Hypothalamus (tissue), 51 donors: Measurements from ENCODE around the gene MRTFA.
"Not testable (repeated sequence)": the region's sequence is repeated elsewhere in the genome, so short reads cannot be mapped to it uniquely, and the experiment has no call there.

Source experiments
- DNase-seq, 51 donors: peaks; one replicate each; lab custom pipeline; 2025; lab: John Stamatoyannopoulos, UW

The MRTFA gene

DNA sequence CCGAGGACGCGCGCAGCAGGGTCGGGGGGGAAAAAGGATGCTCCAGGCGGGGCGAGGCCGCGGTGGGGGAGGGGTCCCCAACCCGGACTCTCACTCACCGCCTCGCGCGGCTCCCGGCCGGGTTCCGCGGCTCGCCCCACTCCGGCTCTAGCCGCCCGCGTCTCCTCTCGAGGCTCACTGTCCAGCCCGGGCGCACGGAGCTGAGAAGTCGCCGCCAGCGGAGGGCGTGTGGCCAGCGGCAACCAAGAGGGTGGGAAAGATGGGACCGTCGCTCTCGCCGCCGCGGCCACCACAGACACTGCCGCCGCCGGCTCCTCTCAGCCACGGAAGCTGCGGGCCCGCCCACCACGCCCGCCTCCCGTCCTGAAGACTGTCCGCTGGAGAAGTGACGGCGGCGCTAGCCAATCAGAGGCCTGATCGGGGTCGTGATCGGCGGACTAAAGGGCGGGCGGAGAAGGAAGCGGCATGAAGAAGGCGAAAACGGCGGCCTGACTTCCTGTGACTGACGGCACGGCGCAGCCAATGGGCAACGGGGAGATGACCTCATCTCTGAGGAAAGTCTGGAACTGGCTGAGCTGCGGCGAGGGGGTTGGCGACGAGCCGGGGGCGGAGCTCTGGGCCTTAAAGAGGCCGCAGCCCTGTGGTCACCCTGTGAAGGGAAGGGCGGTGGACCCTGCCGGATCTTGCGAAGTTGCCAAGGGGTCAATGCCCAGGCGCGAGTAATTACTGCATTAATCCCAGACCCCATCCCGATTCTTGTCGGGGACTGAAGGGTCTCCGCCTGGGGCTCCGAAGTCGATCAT lies at the start of gene MRTFA:
MRTFA (minus strand) TSS at position 340 of the 803 bp plus-strand sequence.
- DNase-seq = peak; percentile 91 to 100 (median 100)

DNA sequence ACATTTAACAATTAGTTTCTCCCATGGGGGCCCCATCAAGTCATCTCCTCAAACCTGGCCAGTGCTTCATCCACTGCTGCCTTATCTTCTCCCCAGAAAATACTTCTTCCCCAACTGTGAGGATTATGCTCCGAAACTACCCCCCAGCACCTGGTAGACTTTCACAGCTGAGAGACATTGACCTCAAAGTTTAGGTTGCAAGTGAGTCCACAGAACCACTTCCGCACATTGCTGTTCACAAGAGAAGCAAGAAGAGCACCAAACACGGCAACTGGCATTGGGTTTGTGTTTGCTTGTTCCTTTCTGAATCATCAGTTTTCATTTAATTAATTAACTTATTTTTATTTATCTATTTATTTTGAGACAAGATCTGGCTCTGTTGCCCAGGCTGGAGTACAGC lies 48.9 kb upstream of the MRTFA start:
- no peak for DNase-seq

DNA sequence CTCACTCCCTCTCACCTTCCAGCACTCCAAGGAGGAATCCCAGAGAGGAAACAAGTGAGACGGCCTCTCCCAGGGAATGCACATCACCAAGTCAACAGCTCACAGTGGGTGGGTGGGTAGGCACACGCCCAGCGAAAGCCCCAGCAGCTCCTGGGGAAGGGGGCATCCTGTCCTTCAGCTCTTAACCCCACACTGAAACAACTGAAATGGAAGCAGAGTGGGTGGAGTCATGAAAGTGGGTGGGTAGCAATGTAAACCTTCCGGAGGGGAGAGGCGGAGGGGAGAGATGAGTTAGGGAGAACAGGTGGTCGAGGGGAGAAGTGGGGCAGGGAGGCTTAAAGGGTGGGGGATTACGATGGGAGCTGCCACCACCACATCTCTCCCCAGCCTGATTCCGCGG lies 48.2 kb upstream of the MRTFA start:
- DNase-seq = no peak

DNA sequence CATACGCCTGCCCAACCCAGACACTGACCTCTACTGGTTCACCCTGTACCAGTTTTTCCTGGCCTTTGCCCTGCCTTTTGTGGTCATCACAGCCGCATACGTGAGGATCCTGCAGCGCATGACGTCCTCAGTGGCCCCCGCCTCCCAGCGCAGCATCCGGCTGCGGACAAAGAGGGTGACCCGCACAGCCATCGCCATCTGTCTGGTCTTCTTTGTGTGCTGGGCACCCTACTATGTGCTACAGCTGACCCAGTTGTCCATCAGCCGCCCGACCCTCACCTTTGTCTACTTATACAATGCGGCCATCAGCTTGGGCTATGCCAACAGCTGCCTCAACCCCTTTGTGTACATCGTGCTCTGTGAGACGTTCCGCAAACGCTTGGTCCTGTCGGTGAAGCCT lies 44.9 kb upstream of the MRTFA start:
- no peak for DNase-seq

DNA sequence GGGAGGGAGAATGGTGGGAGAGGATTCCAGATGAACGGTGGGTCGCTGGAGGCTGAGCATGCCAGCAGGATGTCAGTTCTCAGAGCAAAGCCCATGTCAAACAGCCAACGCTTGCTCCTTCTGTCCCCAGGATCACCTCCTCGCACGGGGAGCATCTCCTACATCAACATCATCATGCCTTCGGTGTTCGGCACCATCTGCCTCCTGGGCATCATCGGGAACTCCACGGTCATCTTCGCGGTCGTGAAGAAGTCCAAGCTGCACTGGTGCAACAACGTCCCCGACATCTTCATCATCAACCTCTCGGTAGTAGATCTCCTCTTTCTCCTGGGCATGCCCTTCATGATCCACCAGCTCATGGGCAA lies 44.3 kb upstream of the MRTFA start:
- no peak for DNase-seq

DNA sequence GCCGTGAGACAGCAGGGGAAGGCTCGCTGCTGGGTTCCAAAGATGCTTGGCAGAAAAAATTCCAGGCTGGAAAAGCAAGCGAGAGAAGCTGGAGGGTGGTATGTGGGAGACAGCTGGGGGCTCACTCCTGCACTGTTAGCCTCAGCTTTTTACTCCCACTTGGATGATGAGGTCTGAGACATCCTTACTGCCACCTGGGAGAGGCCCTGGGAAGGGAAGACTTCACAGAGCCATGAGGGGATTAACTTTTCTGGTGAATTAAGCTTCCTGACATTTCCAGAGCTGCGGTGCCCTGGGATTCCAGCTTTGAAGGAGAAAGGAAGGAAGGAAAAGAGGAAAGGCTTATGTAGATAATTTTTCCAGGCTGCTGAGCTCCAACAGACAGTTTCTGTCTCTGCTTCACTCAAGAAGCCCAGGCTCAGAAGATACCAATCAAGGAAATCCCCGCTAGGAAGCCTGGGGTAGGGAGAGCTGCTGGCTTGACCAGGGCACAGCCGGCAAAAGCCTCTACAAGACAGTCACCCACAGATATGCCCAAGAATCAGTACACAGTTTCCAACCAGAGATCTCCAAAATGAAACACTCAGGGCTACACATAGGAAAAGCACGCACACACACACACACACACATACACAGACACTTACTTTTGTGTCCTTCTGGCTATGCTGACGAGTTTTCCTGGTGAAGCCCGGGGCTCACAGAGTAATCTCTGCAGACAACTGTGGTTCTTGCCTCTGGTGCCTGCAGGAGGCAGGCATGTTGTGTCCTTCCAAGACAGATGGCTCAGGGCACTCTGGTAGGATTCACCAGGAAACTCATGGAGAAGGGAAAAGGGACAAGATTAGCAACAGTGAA lies 43.7 kb upstream of the MRTFA start:
- peak in 1 of 51 donors; percentile 14 for DNase-seq

DNA sequence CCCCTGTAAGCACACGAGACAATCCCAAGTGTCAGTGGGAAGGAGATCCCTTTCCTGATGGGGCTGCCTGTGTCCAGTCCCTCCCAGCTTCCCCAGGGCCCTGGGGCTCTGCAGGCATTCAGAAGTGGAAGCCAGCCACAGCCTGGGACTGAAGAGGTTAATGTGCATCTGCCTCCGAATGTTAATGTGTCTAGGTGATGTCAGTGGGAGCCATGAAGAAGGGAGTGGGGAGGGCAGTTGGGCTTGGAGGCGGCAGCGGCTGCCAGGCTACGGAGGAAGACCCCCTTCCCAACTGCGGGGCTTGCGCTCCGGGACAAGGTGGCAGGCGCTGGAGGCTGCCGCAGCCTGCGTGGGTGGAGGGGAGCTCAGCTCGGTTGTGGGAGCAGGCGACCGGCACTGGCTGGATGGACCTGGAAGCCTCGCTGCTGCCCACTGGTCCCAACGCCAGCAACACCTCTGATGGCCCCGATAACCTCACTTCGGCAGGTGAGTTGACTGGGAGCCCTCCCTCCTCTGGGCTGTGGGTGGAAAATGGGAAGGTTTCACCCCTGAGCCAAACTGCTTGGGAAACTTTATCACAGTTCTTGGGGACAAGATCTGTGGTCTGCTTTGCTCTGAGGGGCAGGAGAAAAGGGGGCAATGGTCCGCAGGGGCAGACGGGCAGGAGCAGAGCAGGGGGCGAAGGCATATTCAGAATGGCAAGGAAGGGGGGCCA lies 42.9 kb upstream of the MRTFA start, which contains the start of gene MCHR1:
MCHR1 (plus strand) TSS at position 236 of the 715 bp plus-strand sequence; CDS start at position 405, 169 bp downstream.
- DNase-seq = peak in 8 of 51 donors; percentile 6 to 32 (median 18)

DNA sequence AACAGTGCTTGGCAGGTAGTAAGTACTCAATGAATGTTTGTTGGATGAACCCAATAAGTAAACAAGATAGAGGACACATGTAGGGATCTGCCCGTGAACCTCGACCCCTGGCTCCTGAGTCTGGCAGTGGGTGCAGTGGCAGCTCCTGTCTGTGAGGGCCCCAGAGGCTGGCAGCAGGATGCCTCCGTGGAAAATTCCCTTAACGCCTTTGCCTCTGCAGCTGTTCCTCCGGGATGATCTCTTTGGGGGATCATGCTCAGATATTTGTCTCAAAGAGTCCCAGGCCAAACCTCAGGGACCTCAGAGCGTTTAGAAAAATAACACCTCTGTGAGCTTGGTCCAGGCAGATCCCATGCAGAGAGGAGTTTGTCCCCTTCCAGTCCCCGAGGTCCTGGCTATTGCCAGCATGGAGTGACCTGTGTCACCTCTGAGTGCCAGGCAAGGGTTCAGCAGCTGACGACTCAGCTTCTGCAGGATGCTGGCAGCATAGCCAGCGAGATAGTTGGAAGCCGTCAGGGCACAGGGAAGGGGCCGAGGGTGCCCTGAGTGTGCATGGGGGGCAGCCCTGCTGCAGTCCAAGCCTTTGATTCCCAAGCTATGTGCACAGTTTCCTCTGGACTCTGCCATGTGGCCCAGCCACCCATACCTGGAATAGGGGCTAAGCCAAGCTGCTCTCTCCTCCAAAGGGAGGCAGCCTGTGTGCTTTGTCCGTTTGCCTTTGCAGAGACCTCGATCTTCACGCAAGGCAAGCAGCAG lies 42.2 kb upstream of the MRTFA start:
- DNase-seq = no peak

DNA sequence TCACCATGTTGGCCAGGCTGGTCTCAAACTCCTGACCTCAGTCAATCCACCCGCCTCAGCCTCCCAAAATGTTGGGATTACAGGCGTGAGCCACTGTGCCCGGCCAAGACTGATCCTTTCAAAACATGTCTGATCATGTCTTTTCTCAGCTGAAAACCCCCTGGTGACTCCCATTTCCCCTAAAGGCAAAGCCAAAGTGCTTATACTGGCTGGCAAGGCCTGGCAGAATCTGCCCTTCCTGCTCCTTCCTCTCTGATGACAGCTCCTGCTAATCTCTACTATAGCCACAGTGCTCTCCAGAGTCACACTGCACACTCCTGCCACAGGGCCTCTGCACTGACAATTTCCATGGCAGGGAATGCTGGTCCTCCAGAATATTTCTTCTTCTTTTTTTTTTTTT lies 40.1 kb upstream of the MRTFA start:
- no peak for DNase-seq

DNA sequence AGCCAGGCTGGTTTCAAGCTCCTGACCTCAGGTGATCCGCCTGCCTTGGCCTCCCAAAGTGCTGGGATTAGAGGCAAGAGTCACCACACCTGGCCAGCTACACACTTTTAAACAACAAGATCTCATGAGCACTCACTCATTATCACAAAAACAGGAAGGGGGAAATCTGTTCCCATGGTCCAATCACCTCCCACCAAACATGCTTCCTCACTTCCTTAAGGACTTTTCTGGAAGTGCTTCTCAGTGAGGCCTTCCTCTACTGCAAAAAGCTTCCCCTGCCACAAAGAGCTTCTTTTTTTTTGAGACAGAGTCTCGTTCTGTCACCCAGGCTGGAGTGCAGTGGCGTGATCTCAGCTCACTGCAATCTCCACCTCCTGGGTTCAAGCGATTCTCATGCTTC lies 39.6 kb upstream of the MRTFA start:
- not testable (repeated sequence) for DNase-seq

DNA sequence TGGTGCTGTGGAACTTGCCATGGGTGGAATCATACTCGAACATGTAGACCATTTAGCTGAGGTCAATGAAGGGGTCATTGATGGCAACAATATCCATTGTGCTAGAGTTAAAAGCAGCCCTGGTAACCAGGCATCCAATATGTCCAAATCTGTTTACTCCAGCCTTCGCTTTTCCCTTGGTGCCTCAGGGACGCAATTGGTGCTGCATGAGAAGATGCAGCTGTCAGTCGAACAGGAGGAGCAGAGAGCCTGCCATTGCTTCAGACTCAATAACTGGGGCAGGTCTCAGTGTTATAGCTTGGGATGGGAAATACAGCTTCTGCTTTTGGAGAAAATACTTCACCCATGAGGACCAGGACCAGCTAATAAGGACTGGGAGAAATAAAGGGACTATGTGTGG lies 37.8 kb upstream of the MRTFA start:
- DNase-seq = no peak

DNA sequence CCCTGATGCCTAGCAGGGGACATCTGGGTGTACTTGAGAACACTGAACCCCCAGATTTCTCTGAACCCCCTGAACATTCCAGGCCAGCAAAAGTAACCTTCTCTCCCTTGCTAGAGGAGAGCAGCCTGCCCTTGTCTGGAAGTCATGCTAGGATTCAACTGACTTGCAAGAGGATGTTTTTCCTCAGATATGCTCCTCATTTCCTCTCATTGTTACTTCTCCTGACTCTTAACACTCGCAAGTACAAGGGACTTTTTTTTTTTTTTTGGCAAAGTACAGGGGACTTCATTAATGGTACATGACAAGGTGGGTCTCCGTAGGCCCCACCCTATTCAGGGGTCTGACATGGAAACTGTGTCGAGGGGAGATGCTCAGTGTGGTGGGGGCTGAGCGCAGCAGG lies 36.5 kb upstream of the MRTFA start:
- no peak for DNase-seq

DNA sequence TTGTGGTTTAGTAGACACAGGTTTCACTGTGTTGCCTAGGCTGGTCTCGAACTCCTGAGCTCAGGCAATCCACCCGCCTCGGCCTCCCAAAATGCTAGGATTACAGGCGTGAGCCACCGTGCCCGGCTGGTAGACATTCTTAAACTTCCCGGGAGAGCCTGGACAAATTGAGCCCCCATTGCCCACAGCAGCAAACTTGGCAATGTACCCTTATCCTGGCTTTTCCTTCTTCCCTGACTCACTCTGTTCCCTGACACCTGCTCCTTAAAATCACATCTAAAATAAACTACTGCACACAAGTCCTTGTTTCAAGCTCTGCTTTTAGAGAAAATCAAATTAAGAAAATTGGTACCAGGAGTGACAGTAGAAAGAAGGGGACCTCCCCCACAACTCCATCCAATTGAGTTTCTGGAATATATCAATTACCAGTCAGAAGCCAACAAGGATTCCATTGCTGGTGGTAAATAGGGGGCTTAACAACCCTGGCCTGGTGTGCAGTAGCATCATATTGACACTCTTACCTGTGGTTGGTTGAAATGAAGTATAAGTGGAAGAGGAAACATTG lies 35.4 kb upstream of the MRTFA start:
- no peak for DNase-seq

DNA sequence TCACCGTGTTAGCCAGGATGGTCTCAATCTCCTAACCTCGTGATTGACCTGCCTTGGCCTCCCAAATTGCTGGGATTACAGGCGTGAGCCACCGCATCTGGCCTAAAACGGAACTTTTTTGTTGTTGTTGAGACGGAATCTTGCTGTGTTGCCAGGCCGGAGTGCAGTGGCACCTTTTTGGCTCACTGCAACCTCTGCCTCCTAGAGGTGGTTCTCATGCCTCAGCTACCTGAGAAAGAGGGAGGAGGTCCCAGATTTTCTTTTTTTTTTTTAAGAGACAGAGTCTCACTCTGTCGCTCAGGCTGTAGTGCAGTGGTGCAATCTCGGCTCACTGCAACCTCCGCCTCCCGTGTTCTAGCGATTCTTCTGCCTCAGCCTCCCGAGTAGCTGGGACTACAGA lies 34.9 kb upstream of the MRTFA start:
- no peak for DNase-seq

DNA sequence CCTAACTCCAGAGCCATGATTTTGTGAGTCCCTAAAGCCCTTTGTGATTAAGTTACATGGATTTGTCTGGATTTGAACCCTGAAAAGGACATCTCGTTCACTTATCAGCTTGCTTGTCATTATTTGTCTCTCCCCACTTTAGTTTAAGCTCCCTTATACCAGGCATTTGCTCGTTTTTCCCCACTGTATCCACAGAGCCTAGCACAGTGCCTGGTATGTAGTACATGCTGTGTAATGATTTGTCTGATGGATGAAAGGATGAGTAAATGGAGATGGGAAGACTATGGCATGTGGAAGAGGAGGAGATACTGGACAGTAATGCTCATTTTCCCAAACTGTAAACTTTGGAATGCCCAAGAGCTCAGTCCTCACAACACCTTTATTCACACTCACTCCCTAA lies 33.5 kb upstream of the MRTFA start:
- no peak for DNase-seq

DNA sequence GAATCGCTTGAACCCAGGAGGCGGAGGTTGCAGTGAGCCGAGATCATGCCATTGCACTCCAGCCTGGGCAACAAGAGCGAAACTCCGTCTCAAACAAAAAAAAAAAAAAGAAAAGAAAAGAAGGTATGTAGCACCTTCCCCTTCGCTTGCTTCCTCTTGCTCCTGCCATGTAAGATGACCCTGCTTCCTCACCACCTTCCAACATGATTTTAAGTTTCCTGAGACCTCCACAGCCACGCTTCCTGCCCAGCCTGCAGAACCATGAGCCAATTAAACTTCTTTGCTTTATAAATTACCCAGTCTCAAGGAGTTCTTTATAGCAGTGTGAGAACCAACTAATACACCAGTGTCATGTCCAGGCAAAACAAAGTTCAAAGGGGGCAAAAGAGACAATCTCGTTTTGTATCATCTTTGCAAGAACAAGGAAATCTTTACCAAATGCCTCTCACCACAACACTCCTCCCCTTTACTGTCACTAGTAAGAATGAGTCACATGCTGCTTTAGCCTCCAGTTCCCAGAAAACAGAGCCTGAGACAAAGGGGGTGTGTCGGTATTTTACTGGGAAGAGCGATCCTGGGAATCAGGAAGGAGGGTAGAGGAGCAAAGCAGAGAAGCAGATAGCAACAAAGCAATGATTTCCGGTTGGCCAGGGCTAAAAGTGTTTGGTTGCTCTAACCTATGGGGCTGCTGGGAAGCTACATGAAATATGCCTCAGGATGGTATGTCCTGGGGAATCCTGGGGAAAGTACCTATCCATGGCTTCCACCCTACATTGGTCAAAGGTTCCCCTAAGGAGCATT lies 32.3 kb upstream of the MRTFA start:
- no peak for DNase-seq

DNA sequence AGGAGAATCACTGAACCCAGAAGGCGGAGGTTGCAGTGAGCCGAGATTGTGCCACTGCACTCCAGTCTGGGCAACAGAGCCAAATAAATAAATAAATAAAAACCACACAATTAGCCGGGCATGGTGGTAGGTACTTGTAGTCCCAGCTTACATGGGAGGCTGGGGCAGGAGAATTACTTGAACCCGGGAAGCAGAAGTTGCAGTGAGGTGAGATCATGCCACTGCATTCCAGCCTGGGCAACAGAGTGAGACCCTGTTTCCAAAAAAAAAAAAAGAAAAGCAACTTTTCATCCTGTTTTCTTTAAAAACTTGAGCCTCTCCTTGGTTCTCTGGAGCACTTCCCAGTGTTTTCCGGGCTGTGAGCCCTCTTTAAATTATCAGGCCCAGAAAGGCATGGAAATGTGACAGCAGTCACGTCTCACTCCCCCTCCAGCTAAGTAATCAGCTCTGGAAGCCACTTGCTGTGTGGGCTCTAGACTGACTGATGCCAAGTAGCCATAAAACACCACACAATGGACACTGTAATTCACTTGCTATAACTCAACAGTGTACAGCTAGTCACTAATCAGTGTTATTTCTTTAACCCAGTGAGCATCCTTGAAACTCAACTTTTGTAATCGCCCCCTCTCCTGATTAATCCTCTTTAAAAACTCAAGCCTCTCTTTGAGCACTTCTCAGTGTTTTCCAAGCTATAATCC lies 29.8 kb upstream of the MRTFA start:
- DNase-seq = peak in 8 of 51 donors; percentile 8 to 34 (median 14)

DNA sequence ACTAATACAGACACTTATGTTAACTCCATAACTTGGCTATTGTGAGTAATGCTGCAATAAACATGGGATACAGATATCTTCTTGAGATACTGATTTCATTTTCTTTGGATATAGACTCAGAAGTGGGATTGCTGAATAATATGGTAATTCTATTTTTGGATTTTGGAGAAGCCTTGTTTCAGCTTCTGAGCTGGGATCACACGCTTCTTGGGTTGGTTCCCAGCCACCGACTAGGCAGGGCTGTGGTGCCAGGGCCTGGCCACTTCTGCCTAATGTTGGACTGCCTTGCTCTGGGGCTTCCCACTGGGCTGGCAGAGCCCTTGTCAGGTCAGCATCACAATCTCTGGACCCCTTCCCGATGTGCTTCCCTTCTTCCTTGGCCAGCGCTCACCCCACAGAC lies 28.8 kb upstream of the MRTFA start:
- peak in 29 of 51 donors; percentile 7 to 55 (median 30) for DNase-seq

DNA sequence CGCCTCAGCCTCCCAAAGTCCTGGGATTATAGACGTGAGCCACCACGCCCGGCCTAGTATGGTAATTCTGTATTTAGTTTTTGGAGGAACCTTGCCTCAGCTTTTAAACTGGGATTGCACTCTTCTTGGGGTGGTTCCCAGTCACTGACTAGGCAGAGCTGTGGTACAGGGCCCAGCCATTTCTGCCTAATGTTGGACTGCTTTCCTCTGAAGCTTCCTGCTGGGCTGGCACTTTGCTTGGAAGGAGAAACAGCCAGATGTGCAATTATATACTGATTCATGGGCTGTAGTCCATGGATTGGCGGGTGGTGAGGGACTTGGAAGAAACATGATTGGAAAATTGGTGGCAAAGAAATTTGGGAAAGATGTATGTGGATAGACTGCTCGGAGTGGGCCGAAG lies 25.2 kb upstream of the MRTFA start:
- no peak for DNase-seq
